GM12874 (cell line): ENCODE measurements around the gene XYLT1.

Experiments
- TF ChIP-seq, protein P1 (sequence below): IDR thresholded peaks from 2 replicates; pipeline ENCODE4 v1.5.1; 2011; ENCODE audit warnings: low read depth, mild to moderate bottlenecking, control low read depth, low read length, moderate library complexity; ENCODE audit not compliant: insufficient read depth

XYLT1 gene

DNA sequence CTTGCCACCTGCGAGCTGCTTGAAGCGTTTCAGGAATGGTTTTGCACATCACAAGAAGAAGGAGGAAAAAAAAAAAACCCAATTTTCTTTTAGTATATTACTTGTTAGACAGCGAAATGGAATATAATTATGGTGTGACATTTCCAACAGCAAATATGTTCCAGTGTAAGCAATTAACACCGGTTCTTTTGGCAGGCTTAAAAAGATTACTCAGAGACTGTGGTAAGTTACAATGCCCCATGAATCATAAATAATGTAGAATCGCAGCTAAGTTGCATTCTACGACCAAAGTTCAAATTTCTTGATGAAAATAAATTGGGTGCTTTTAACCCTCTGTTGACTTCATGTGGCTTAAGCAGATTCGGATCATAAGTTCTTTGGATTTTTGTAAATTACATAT, 245.2 kb downstream of the XYLT1 start:
- TF ChIP-seq, protein P1, sequence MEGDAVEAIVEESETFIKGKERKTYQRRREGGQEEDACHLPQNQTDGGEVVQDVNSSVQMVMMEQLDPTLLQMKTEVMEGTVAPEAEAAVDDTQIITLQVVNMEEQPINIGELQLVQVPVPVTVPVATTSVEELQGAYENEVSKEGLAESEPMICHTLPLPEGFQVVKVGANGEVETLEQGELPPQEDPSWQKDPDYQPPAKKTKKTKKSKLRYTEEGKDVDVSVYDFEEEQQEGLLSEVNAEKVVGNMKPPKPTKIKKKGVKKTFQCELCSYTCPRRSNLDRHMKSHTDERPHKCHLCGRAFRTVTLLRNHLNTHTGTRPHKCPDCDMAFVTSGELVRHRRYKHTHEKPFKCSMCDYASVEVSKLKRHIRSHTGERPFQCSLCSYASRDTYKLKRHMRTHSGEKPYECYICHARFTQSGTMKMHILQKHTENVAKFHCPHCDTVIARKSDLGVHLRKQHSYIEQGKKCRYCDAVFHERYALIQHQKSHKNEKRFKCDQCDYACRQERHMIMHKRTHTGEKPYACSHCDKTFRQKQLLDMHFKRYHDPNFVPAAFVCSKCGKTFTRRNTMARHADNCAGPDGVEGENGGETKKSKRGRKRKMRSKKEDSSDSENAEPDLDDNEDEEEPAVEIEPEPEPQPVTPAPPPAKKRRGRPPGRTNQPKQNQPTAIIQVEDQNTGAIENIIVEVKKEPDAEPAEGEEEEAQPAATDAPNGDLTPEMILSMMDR: no peak

DNA sequence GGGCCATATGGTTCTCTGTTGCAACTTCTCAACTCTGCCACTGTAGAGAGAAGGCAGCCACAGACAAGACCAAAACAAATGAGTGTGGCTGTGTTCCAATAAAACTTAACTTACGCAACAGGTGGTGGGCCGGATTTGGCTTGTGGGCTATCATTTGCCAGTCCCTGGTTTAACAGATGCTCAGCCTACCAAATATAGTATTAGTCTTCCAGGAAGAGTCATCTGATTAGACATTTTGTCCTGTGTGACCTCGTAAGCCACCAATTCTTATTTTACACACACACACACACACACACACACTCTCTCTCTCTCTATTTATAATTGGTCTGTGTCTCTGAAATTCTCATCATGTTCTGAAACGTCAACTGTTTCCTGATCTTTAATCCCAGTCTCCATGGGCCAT, 245.9 kb downstream of the XYLT1 start:
- TF ChIP-seq, protein P1: no peak

DNA sequence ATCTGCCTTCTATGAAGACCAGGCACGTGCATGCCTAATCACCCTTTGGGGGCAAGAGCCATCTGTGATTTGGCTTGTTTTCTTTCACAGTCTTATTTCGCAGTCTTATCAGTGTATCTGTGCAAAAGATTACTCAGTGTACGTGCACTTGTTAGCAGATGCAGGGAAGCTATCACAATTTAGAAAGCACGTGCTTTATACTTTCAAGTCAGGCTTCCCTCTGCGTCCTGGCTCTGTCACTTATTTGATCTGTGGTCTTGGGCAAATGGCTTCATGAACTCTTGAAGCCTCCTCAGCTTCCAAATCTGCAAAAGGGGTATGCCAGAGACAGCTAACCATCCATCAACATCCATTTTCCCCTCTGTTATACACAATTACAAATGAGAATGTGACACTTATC, 246.4 kb downstream of the XYLT1 start:
- TF ChIP-seq, protein P1: no peak

DNA sequence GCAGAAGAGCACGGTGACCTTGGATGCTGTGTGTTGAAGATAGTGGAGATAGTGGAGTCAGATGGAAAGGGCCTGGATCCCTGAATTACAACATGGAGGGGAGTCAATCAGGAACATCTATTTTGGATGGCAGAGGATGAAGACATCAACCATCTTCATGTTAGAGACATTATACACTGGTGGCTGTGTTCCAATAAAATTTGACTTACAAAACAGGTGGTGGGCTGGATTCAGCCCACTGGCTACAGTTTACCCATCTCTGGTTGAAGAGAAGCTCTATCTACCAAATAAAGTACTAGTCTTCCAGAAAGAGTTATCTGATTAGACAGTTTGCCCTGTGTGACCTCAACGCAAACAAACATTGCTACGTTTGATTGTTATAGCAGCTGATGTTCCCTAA, 247.2 kb downstream of the XYLT1 start:
- TF ChIP-seq, protein P1: no peak

DNA sequence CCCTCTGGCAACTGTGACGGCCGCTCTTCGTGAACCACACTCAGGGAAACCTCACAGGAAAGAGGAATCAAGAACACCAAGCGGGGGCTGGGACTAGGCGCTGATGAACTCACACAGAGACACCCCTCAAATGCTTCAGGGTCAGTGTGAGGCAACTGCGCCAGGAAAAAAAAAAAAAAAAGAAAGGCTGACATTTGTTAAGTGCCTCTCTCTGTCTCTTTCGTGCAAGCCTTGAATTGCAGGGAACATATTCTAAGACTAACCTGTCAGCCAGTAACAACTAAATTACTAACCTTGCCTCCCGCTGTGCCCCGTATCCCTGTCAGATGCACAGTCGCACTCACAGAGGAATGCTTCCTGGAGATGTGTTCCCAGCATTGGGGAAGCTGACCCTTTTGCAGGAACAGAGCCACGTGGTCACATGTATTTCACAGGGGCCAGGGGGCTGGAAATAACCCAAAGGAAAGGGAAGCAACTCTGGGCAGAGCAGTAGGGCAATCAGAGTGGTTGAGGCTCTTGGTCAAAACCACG, 247.8 kb downstream of the XYLT1 start:
- TF ChIP-seq, protein P1: no peak

DNA sequence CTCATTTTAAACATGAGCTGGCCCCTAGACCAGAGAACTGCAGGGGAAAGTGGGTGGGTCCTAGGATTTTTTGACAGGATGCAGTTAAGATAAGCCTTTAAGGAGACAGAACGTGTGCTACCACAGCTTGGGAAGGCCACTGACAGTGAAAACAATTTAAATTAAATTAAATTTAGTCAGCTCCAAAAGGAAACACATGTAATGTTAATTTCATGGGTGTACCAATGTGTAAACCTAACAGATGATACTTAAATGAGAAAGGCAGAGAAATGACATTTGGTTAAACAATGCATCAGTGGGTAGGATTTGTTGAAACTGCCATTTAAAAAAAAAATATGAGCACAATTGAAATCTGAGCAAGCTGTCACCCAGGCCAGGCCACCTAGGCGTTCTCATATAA, 250.8 kb downstream of the XYLT1 start:
- TF ChIP-seq, protein P1: no peak

DNA sequence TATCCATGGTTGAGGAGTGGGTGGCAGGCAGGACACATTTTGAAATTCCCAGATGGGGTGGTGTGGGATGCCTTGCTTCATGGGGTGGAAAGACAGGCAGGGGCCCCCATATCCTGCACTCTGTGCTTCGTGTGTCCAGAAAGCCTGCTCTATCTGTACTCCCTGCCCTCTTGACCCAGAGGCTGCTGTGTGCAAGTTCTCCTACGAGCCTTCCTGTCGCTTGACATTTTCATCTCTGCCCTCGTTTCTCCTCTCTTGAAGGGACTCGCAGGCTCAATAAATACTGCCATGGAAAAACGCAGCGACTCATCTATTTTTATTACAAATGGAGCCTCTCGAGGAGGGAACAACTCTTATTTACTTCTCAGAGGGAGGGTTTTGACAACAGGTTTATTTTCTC, 254.8 kb downstream of the XYLT1 start:
- TF ChIP-seq, protein P1: no peak
